Central memory CD8-positive, alpha-beta T cell (primary cell): ENCODE measurements around the gene RSRC1.

Experiments used
- ATAC-seq: fragments of 150-1000 bp; cut with Tn5 transposase; replicated peaks from 2 replicates; pipeline ENCODE4 v1.10.0; 2022; ENCODE audit warnings: mild to moderate bottlenecking, moderate FRiP score, moderate number of reproducible peaks; ENCODE audit not compliant: poor library complexity, severe bottlenecking; ENCODE audit errors: extremely low read depth
- DNase-seq, 2 donors: peaks; one replicate each; pipeline ENCODE4 v3.0.0; 2021; ENCODE audit warnings: low spot score in 2 of 2
- H3K27ac Mint-ChIP-seq: one replicate; pipeline ENCODE4 v1.8.0; 2022; ENCODE audit warnings: low read depth, mild to moderate bottlenecking, moderate library complexity, mixed read lengths
- H3K27me3 Mint-ChIP-seq: one replicate; pipeline ENCODE4 v1.8.0; 2022; ENCODE audit warnings: mixed read lengths
- H3K36me3 Mint-ChIP-seq: one replicate; pipeline ENCODE4 v1.8.0; 2022; ENCODE audit warnings: mild to moderate bottlenecking, moderate library complexity, mixed read lengths; ENCODE audit not compliant: insufficient read depth
- H3K4me1 Mint-ChIP-seq: one replicate; pipeline ENCODE4 v1.8.0; 2022; ENCODE audit warnings: mixed read lengths
- H3K4me3 Mint-ChIP-seq: one replicate; pipeline ENCODE4 v1.8.0; 2022; ENCODE audit warnings: mild to moderate bottlenecking, moderate library complexity, mixed read lengths
- H3K9me3 Mint-ChIP-seq: one replicate; pipeline ENCODE4 v1.8.0; 2022; ENCODE audit warnings: mixed read lengths

RSRC1 gene

GRCh38 chr3:158094235-158095110 lies 15.4 kb upstream of the RSRC1 start:
- DNase-seq: no peak
- no peak overlapping the region for H3K4me3 Mint-ChIP-seq
- no peak overlapping the region for H3K27ac Mint-ChIP-seq
- H3K27me3 Mint-ChIP-seq: peaks cover 63% of the 10 kb centered on the region
- peaks cover 8% of the 10 kb centered on the region for H3K36me3 Mint-ChIP-seq
- H3K9me3 Mint-ChIP-seq: no peaks in the 10 kb centered on the region
- H3K4me1 Mint-ChIP-seq: peaks cover 15% of the 10 kb centered on the region
- ATAC-seq: no peak

- Mint-ChIP-seq H3K4me3 (no peak overlapping the region), H3K27ac (no peak overlapping the region)
Measured at GRCh38 chr3:158095111-158095813, 14.6 kb upstream of the RSRC1 start.

GRCh38 chr3:158095814-158096704 lies 13.8 kb upstream of the RSRC1 start:
- no peak overlapping the region for H3K4me3 Mint-ChIP-seq
- H3K27ac Mint-ChIP-seq: no peak overlapping the region
- H3K27me3 Mint-ChIP-seq: peaks cover 65% of the 10 kb centered on the region
- H3K9me3 Mint-ChIP-seq: no peaks in the 10 kb centered on the region
- H3K36me3 Mint-ChIP-seq: peaks cover 8% of the 10 kb centered on the region
- DNase-seq (no peak), ATAC-seq (no peak)
- peaks cover 15% of the 10 kb centered on the region for H3K4me1 Mint-ChIP-seq

More at GRCh38 chr3:158095111-158095813, 14.6 kb upstream of the RSRC1 start:
- Mint-ChIP-seq H3K36me3 (peaks cover 8% of the 10 kb centered on the region), H3K4me1 (peaks cover 15% of the 10 kb centered on the region), H3K9me3 (no peaks in the 10 kb centered on the region), H3K27me3 (peaks cover 65% of the 10 kb centered on the region)
- DNase-seq (no peak), ATAC-seq (no peak)

GRCh38 chr3:158097081-158097592 lies 12.8 kb upstream of the RSRC1 start:
- Mint-ChIP-seq H3K27me3 (peaks cover 75% of the 10 kb centered on the region), H3K27ac (no peak overlapping the region), H3K9me3 (no peaks in the 10 kb centered on the region), H3K4me3 (peak overlapping the region; percentile 81), H3K36me3 (peaks cover 8% of the 10 kb centered on the region), H3K4me1 (peaks cover 15% of the 10 kb centered on the region)
- no peak for ATAC-seq
- DNase-seq: no peak

GRCh38 chr3:158097593-158098308 lies 12.1 kb upstream of the RSRC1 start:
- Mint-ChIP-seq H3K36me3 (peaks cover 10% of the 10 kb centered on the region), H3K4me3 (peak overlapping the region; percentile 81), H3K9me3 (no peaks in the 10 kb centered on the region), H3K4me1 (peaks cover 15% of the 10 kb centered on the region), H3K27me3 (peaks cover 81% of the 10 kb centered on the region), H3K27ac (peak overlapping the region; percentile 45)
- peak; percentile 57 to 61 for DNase-seq
- peak; percentile 81 for ATAC-seq

- Mint-ChIP-seq H3K4me3 (peak overlapping the region; percentile 81), H3K36me3 (peaks cover 10% of the 10 kb centered on the region), H3K27ac (peak overlapping the region; percentile 45), H3K27me3 (peaks cover 86% of the 10 kb centered on the region), H3K9me3 (no peaks in the 10 kb centered on the region), H3K4me1 (peaks cover 15% of the 10 kb centered on the region)
- DNase-seq (no peak), ATAC-seq (no peak)
Measured at GRCh38 chr3:158098309-158098639, 11.6 kb upstream of the RSRC1 start.

GRCh38 chr3:158098834-158099424 lies 11.0 kb upstream of the RSRC1 start:
- Mint-ChIP-seq H3K36me3 (peaks cover 13% of the 10 kb centered on the region), H3K27me3 (peaks cover 93% of the 10 kb centered on the region), H3K27ac (no peak overlapping the region), H3K4me3 (peak overlapping the region; percentile 81), H3K4me1 (peaks cover 19% of the 10 kb centered on the region), H3K9me3 (no peaks in the 10 kb centered on the region)
- ATAC-seq: no peak
- no peak for DNase-seq

GRCh38 chr3:158100681-158101080 lies 9.2 kb upstream of the RSRC1 start:
- H3K9me3 Mint-ChIP-seq: no peaks in the 10 kb centered on the region
- H3K27ac Mint-ChIP-seq: no peak overlapping the region
- peaks cover 24% of the 10 kb centered on the region for H3K4me1 Mint-ChIP-seq
- DNase-seq: no peak
- peaks cover 100% of the 10 kb centered on the region for H3K27me3 Mint-ChIP-seq
- peaks cover 13% of the 10 kb centered on the region for H3K36me3 Mint-ChIP-seq
- no peak for ATAC-seq
- no peak overlapping the region for H3K4me3 Mint-ChIP-seq

GRCh38 chr3:158101335-158102241 lies 8.3 kb upstream of the RSRC1 start:
- no peaks in the 10 kb centered on the region for H3K9me3 Mint-ChIP-seq
- H3K27me3 Mint-ChIP-seq: peaks cover 100% of the 10 kb centered on the region
- no peak for DNase-seq
- no peak overlapping the region for H3K27ac Mint-ChIP-seq
- peaks cover 33% of the 10 kb centered on the region for H3K4me1 Mint-ChIP-seq
- H3K4me3 Mint-ChIP-seq: no peak overlapping the region
- peaks cover 20% of the 10 kb centered on the region for H3K36me3 Mint-ChIP-seq
- no peak for ATAC-seq

- peaks cover 100% of the 10 kb centered on the region for H3K27me3 Mint-ChIP-seq
- H3K36me3 Mint-ChIP-seq: peaks cover 25% of the 10 kb centered on the region
- no peaks in the 10 kb centered on the region for H3K9me3 Mint-ChIP-seq
- ATAC-seq (no peak), DNase-seq (no peak)
- H3K4me1 Mint-ChIP-seq: peaks cover 42% of the 10 kb centered on the region
- no peak overlapping the region for H3K27ac Mint-ChIP-seq
- H3K4me3 Mint-ChIP-seq: no peak overlapping the region
Measured at GRCh38 chr3:158102242-158103080, 7.4 kb upstream of the RSRC1 start.
